Vein endothelial cell (primary cell): ENCODE data around the gene LSP1. TPM values are rescaled to one million over a fixed set of nuclear protein-coding genes. Genes with fewer than 3 reads are reported as not detected.

ENCODE experiments used
- small RNA-seq: library from RNA; depleted of rRNA; stranded (forward); fragments of <200 nt; gene quantifications from one replicate; pipeline ENCODE3, GENCODE V24; 2012
- total RNA-seq: library from RNA; depleted of rRNA; stranded (reverse); fragments of >200 nt; gene quantifications from 2 replicates; pipeline ENCODE4 v1.2.3, GENCODE V29; 2012

The LSP1 gene, protein sequence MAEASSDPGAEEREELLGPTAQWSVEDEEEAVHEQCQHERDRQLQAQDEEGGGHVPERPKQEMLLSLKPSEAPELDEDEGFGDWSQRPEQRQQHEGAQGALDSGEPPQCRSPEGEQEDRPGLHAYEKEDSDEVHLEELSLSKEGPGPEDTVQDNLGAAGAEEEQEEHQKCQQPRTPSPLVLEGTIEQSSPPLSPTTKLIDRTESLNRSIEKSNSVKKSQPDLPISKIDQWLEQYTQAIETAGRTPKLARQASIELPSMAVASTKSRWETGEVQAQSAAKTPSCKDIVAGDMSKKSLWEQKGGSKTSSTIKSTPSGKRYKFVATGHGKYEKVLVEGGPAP
- 0.29 and 1.3 TPM in 2 replicates for total RNA-seq

GRCh38 chr11:1852877-1853276, at the start of gene LSP1:
TSS of gene LSP1 (plus strand) at chr11:1853084. CDS start at chr11:1853145, 61 bp downstream.

DNA sequence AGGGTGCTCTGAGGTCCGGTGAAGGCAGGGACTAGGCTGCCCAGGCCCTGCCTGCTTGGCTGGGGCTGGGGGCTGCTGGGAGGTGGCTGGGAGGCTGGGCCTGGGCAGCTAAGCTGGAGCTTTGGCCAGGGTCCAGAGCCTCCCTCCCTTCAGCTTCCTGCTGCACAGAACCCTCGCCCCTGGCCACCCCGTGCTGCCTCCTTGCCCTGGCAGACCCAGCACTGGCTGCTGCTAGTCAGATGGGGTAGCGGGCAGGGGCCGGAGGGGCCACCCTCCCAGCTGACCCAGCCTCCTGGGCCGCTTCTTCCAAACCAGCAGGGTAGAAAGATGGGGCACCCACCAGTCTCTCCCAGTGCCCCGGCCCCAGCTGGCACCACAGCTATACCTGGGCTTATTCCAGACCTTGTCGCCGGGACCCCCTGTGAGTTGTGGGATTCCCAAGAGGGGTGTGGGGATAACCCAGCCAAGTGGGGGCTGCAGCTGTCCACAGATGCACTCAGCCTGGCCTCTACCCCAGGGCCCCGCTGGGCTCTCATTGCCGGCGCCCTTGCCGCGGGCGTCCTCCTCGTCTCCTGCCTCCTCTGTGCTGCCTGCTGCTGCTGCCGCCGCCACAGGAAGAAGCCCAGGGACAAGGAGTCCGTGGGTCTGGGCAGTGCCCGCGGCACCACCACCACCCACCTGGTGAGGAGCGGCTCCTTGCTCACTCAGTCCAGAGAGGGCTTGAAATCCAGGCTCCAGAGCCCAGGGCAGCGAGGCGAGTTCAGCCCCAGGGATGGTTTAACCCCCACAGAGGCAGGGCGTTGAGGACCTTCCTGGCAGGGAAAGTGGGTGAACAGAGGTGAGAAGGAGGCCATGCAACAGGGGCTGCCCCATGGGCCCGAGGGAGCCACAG, 17.9 kb upstream of the LSP1 start, which contains the start of gene SYT8:
Gene SYT8 (plus strand): TSS at position 212 of the 892 bp plus-strand sequence. CDS start 116 bp downstream, at position 328.

GRCh38 chr11:1838426-1839144, 14.3 kb upstream of the LSP1 start, which contains the start of gene TNNI2:
TSS of gene TNNI2 (plus strand) at chr11:1838981. CDS start at chr11:1839697, 716 bp downstream.

DNA sequence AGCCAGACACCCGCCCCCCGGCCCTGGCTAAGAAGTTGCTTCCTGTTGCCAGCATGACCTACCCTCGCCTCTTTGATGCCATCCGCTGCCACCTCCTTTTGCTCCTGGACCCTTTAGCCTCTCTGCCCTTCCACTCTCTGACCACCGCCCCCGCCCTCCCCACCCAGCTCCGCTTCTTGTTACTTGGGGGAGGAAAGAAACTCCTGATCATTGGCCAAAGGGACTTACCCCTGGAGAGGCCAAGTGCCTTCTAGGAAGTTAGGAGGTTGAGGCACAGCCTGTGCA, 38.9 kb downstream of the LSP1 start, which contains the start of gene PRR33:
Gene PRR33 (minus strand): TSS at position 65 of the 285 bp plus-strand sequence. CDS start 1,311 bp downstream, outside the sequence.

DNA sequence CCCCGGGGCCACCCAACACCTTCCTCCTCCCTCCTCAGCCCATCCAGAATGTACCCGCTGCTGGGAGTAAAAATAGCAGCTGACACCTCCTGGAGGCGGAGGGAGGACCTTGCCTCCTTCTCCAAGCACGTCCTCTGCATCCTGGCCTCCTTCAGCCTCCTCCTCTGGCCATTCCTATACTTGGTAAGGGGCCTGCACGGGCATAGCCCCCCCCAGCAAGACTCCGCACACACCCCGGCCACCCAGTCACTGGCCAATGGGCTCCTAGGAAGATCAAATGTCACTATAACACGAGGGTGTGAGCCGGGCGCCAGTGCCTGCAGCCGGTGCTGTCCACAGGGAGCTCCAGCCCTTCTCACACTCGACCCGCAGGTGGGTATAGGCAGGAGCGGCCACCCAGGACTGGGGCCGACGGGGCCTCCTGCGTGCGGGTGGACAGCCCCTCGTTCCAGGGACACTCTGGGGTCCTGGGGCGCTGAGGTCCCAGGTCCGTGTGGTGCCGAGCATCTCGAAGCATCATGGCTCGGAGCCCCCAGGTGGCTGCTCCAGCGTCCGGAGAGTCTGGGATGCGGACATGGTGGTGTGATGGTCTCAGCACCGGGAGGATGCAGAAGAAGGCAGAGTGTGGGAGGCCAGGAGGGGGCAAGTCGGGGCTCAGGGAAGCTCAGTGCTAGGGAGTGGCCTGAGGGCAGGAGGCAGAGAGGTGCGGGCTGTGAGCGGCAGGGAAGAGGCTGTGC, 66.7 kb downstream of the LSP1 start, which contains the start of gene TNNT3:
Gene TNNT3 (plus strand): TSS at position 313 of the 737 bp plus-strand sequence. CDS start 3,172 bp downstream, outside the sequence.

Small RNA genes within 50 kb of the gene (small RNA-seq; reads per million reads assigned to genes)
- gene AC051649.1 = not detected
- gene MIR4298 = not detected

Other genes starting within 250 kb of the LSP1 start
- not detected in 2 replicates for gene KRTAP5-3, start 244.6 kb upstream of the LSP1 start, total RNA-seq
- gene KRTAP5-4, start 230.9 kb upstream of the LSP1 start, total RNA-seq = not detected in 2 replicates
- gene KRTAP5-5, start 223.3 kb upstream of the LSP1 start, total RNA-seq = not detected in 2 replicates
- gene KRTAP5-6, start 155.9 kb upstream of the LSP1 start, total RNA-seq = not detected in 2 replicates
- 0.29 and 1.3 TPM in 2 replicates for gene IFITM10, start 102.5 kb upstream of the LSP1 start, total RNA-seq
- 81.1 and 136 TPM in 2 replicates for gene CTSD, start 89.2 kb upstream of the LSP1 start, total RNA-seq
- gene SYT8, start 18.1 kb upstream of the LSP1 start, total RNA-seq = not detected in 2 replicates
- not detected in 2 replicates for gene TNNI2, start 14.1 kb upstream of the LSP1 start, total RNA-seq
- gene PRR33, start 38.8 kb downstream of the LSP1 start, total RNA-seq = not detected in 2 replicates
- gene TNNT3, start 66.6 kb downstream of the LSP1 start, total RNA-seq = not detected in 2 replicates
- gene MRPL23, start 94.2 kb downstream of the LSP1 start, total RNA-seq = 88.7 and 133 TPM in 2 replicates
- gene H19, start 144.8 kb downstream of the LSP1 start, total RNA-seq = 4.7 and 28.1 TPM in 2 replicates